ENCODE measurements around the gene AARS1.
"Not testable (repeated sequence)": the region's sequence is repeated elsewhere in the genome, so short reads cannot be mapped to it uniquely, and the experiment has no call there.

The AARS1 gene

GRCh38 chr16:70276392-70276791, 12.9 kb downstream of the AARS1 start:
- peaks cover 23% of the 10 kb centered on the region; the same call in 1 of the 2 replicates for H3K36me3 ChIP-seq (ENCODE audit: insufficient read depth)
- no peak overlapping the region for H2AFZ ChIP-seq (ENCODE audit: low read depth)
- no peaks in the 10 kb centered on the region for H3K4me1 ChIP-seq (ENCODE audit: low read depth, poor library complexity, severe bottlenecking)
- H4K20me1 ChIP-seq (ENCODE audit: insufficient read depth) = no peaks in the 10 kb centered on the region
- H3K27ac ChIP-seq = no peak overlapping the region
- H3K4me3 ChIP-seq (IDR thresholded peaks at IDR 0.05; ENCODE audit: insufficient read depth, low read depth, low read length) = no peak overlapping the region
- no peak overlapping the region for H3K9ac ChIP-seq
- H3K27me3 ChIP-seq (ENCODE audit: insufficient read depth, low read depth) = no peaks in the 10 kb centered on the region
- peaks cover 30% of the 10 kb centered on the region; the same call in 1 of the 2 replicates for H3K79me2 ChIP-seq (ENCODE audit: insufficient read depth, low read depth)
- no peak overlapping the region for H3K4me2 ChIP-seq
- no peak for TF ChIP-seq CTCF (conservative IDR thresholded peaks at IDR 0.05; ENCODE audit: low read depth, low read length)

- no peak for TF ChIP-seq CTCF (conservative IDR thresholded peaks at IDR 0.05; ENCODE audit: low read depth, low read length)
- Histone ChIP-seq H3K27me3 (ENCODE audit: insufficient read depth, low read depth) (no peaks in the 10 kb centered on the region), H3K4me2 (no peak overlapping the region), H3K9ac (no peak overlapping the region), H3K79me2 (ENCODE audit: insufficient read depth, low read depth) (0 out of 2 replicates have a peak, but pooled peaks cover 8% of the 10 kb centered on the region), H3K27ac (no peak overlapping the region), H4K20me1 (ENCODE audit: insufficient read depth) (no peaks in the 10 kb centered on the region), H3K4me3 (IDR thresholded peaks at IDR 0.05; ENCODE audit: insufficient read depth, low read depth, low read length) (no peak overlapping the region), H2AFZ (ENCODE audit: low read depth) (no peak overlapping the region), H3K4me1 (ENCODE audit: low read depth, poor library complexity, severe bottlenecking) (no peaks in the 10 kb centered on the region), H3K36me3 (ENCODE audit: insufficient read depth) (peaks cover 16% of the 10 kb centered on the region; the same call in 1 of the 2 replicates)
Observed at GRCh38 chr16:70271696-70272095, 17.6 kb downstream of the AARS1 start.

- no peak overlapping the region for H3K4me2 ChIP-seq
- no peaks in the 10 kb centered on the region for H4K20me1 ChIP-seq (ENCODE audit: insufficient read depth)
- H3K79me2 ChIP-seq (ENCODE audit: insufficient read depth, low read depth) = 0 out of 2 replicates have a peak, but pooled peaks cover 8% of the 10 kb centered on the region
- H3K4me3 ChIP-seq (IDR thresholded peaks at IDR 0.05; ENCODE audit: insufficient read depth, low read depth, low read length) = no peak overlapping the region
- H3K27me3 ChIP-seq (ENCODE audit: insufficient read depth, low read depth) = no peaks in the 10 kb centered on the region
- H3K27ac ChIP-seq = no peak overlapping the region
- no peak overlapping the region for H3K9ac ChIP-seq
- no peaks in the 10 kb centered on the region for H3K4me1 ChIP-seq (ENCODE audit: low read depth, poor library complexity, severe bottlenecking)
- TF ChIP-seq CTCF (conservative IDR thresholded peaks at IDR 0.05; ENCODE audit: low read depth, low read length) = no peak
- no peak overlapping the region for H2AFZ ChIP-seq (ENCODE audit: low read depth)
- peaks cover 23% of the 10 kb centered on the region for H3K36me3 ChIP-seq (ENCODE audit: insufficient read depth)
Observed at GRCh38 chr16:70270176-70270575, 19.1 kb downstream of the AARS1 start.

- H2AFZ ChIP-seq (ENCODE audit: low read depth) = no peak overlapping the region
- no peak for TF ChIP-seq CTCF (conservative IDR thresholded peaks at IDR 0.05; ENCODE audit: low read depth, low read length)
- 0 out of 2 replicates have a peak, but pooled peaks cover 5% of the 10 kb centered on the region for H3K79me2 ChIP-seq (ENCODE audit: insufficient read depth, low read depth)
- H3K4me1 ChIP-seq (ENCODE audit: low read depth, poor library complexity, severe bottlenecking) = no peaks in the 10 kb centered on the region
- H3K27ac ChIP-seq = no peak overlapping the region
- H3K27me3 ChIP-seq (ENCODE audit: insufficient read depth, low read depth) = no peaks in the 10 kb centered on the region
- H4K20me1 ChIP-seq (ENCODE audit: insufficient read depth) = no peaks in the 10 kb centered on the region
- H3K4me3 ChIP-seq (IDR thresholded peaks at IDR 0.05; ENCODE audit: insufficient read depth, low read depth, low read length) = no peak overlapping the region
- H3K9ac ChIP-seq = no peak overlapping the region
- H3K36me3 ChIP-seq (ENCODE audit: insufficient read depth) = peaks cover 23% of the 10 kb centered on the region
- no peak overlapping the region for H3K4me2 ChIP-seq
Observed at GRCh38 chr16:70269471-70269870, 19.8 kb downstream of the AARS1 start.

- H3K4me1 ChIP-seq (ENCODE audit: low read depth, poor library complexity, severe bottlenecking); H3K27me3 ChIP-seq (ENCODE audit: insufficient read depth, low read depth); H3K9ac ChIP-seq; H2AFZ ChIP-seq (ENCODE audit: low read depth); H3K4me3 ChIP-seq (IDR thresholded peaks at IDR 0.05; ENCODE audit: insufficient read depth, low read depth, low read length); H4K20me1 ChIP-seq (ENCODE audit: insufficient read depth); H3K79me2 ChIP-seq (ENCODE audit: insufficient read depth, low read depth); H3K4me2 ChIP-seq; H3K27ac ChIP-seq: not testable (repeated sequence)
- peaks cover 23% of the 10 kb centered on the region for H3K36me3 ChIP-seq (ENCODE audit: insufficient read depth)
Observed at GRCh38 chr16:70267922-70268321, 21.4 kb downstream of the AARS1 start.

Data from KMS-11 (cell line).